GM18868 (cell line): ENCODE data around the gene SYNE2.

ENCODE experiments used
- ATAC-seq: cut with Tn5 transposase; IDR thresholded peaks from one replicate; pipeline ENCODE4 v1.9.1; 2021; ENCODE audit warnings: mild to moderate bottlenecking, moderate library complexity; ENCODE audit not compliant: unreplicated experiment

SYNE2 gene

GRCh38 chr14:63960926-63961567 is 108.2 kb downstream of the SYNE2 start:
- ATAC-seq = no peak

- ATAC-seq = no peak
Observed at GRCh38 chr14:63962906-63963305, 110.1 kb downstream of the SYNE2 start.

GRCh38 chr14:63963439-63963838 is 110.6 kb downstream of the SYNE2 start:
- ATAC-seq = no peak

GRCh38 chr14:63964113-63964512 is 111.3 kb downstream of the SYNE2 start:
- no peak for ATAC-seq

GRCh38 chr14:63966407-63966806 is 113.6 kb downstream of the SYNE2 start:
- ATAC-seq = no peak

- ATAC-seq = peak; percentile 74
Observed at GRCh38 chr14:63972323-63972932, 119.6 kb downstream of the SYNE2 start.

- ATAC-seq = peak; percentile 50
Observed at GRCh38 chr14:63974176-63974575, 121.4 kb downstream of the SYNE2 start.

- no peak for ATAC-seq
Observed at GRCh38 chr14:63981569-63981968, 128.8 kb downstream of the SYNE2 start.

- no peak for ATAC-seq
Observed at GRCh38 chr14:63982156-63982555, 129.4 kb downstream of the SYNE2 start.

GRCh38 chr14:63982629-63983028 is 129.8 kb downstream of the SYNE2 start:
- ATAC-seq = no peak

- ATAC-seq = no peak
Observed at GRCh38 chr14:63986789-63987533, 134.2 kb downstream of the SYNE2 start.

- no peak for ATAC-seq
Observed at GRCh38 chr14:63988579-63988978, 135.8 kb downstream of the SYNE2 start.

- no peak for ATAC-seq
Observed at GRCh38 chr14:63991833-63992232, 139.0 kb downstream of the SYNE2 start.

- ATAC-seq = no peak
Observed at GRCh38 chr14:63992858-63993257, 140.1 kb downstream of the SYNE2 start.

- ATAC-seq = no peak
Observed at GRCh38 chr14:63993992-63994391, 141.2 kb downstream of the SYNE2 start.

- no peak for ATAC-seq
Observed at GRCh38 chr14:63995285-63995684, 142.5 kb downstream of the SYNE2 start.

- ATAC-seq = no peak
Observed at GRCh38 chr14:63996016-63996415, 143.2 kb downstream of the SYNE2 start.

GRCh38 chr14:63996625-63997220 is 143.9 kb downstream of the SYNE2 start:
- no peak for ATAC-seq

- no peak for ATAC-seq
Observed at GRCh38 chr14:64000749-64001148, 147.9 kb downstream of the SYNE2 start.

- ATAC-seq = no peak
Observed at GRCh38 chr14:64005822-64006221, 153.0 kb downstream of the SYNE2 start.

GRCh38 chr14:64008016-64008415 is 155.2 kb downstream of the SYNE2 start:
- ATAC-seq = no peak

GRCh38 chr14:64012003-64012402 is 159.2 kb downstream of the SYNE2 start:
- no peak for ATAC-seq
